HCT116 (cell line): ENCODE measurements around the gene SHC4. TPM values are rescaled to one million over a fixed set of nuclear protein-coding genes. Genes with fewer than 3 reads are reported as not detected.

ENCODE experiments used
- ATAC-seq: fragments of 200-7000 bp; cut with Tn5 transposase; 2 replicates; pipeline ENCODE4 v1.9.1; 2020; ENCODE audit warnings: mild to moderate bottlenecking, moderate library complexity
- BruUV-seq: library from RNA; stranded (reverse); fragments of 400-500 nt; replicated peaks from 2 replicates; lab custom pipeline; 2021; lab: Mats Ljungman, UMichigan
- CTCF ChIA-PET: fragments of 300-600 bp; sonication (Branson Sonifier 250); formaldehyde crosslinking; loops from one replicate; lab custom pipeline; 2021; ENCODE audit warnings: antibody characterized with exemption; lab: Charles Lee
- POLR2A ChIA-PET: fragments of 300-600, 350-600 bp; sonication (Branson Sonifier 250); formaldehyde crosslinking; loops from one replicate; lab custom pipeline; 2021; ENCODE audit warnings: antibody characterized with exemption; lab: Charles Lee
- RAD21 ChIA-PET, 2 experiments: fragments of 300-600 bp; sonication (Branson Sonifier 250); formaldehyde crosslinking; loops; one replicate each; lab custom pipeline; 2023; ENCODE audit warnings: low total read pairs in 2 of 2; ENCODE audit not compliant: uncharacterized antibody in 2 of 2, unreplicated experiment in 2 of 2, low non-redundant PET in 1 of 2; lab: Charles Lee
- DNase-seq: peaks from one replicate; pipeline ENCODE4 v3.0.0-alpha.2; 2010; ENCODE audit warnings: low read depth, low spot score
- H2AFZ ChIP-seq: fragments of 200-600 bp; shearing (Covaris generic), sonication (generic); 2 replicates; pipeline ENCODE4 v1.6.1; 2017; ENCODE audit warnings: low read depth, mixed run types, mixed read lengths, antibody characterized with exemption, low read length; ENCODE audit not compliant: poor library complexity, severe bottlenecking
- H3K27ac ChIP-seq: 2 replicates; pipeline ENCODE4 v1.5.1; 2012; ENCODE audit warnings: low read depth, low read length
- H3K27me3 ChIP-seq: fragments of 200-600 bp; sonication (generic); 2 replicates; pipeline ENCODE4 v1.6.1; 2016; ENCODE audit warnings: mixed run types, low read length, mixed read lengths; ENCODE audit not compliant: insufficient read depth
- H3K36me3 ChIP-seq, 2 experiments: fragments of 200-500 bp in 1 of 2; fragments of 200-600 bp in 1 of 2; sonication (Bioruptor generic) in 1 of 2; sonication (generic) in 1 of 2; 2 replicates each; pipeline versions ENCODE4 v1.5.1 to v1.6.1; 2014 to 2016; ENCODE audit warnings: low read length in 2 of 2, inconsistent platforms in 1 of 2, mixed read lengths in 1 of 2, mixed run types in 1 of 2; ENCODE audit not compliant: insufficient read depth in 2 of 2, control insufficient read depth in 1 of 2
- H3K4me1 ChIP-seq, 2 experiments: fragments of 200-600 bp in 1 of 2; sonication (generic) in 1 of 2; 2 replicates each; pipeline versions ENCODE4 v1.5.1 to v1.6.1; 2012 to 2017; ENCODE audit warnings: low read length in 2 of 2, inconsistent platforms in 1 of 2, mild to moderate bottlenecking in 1 of 2, mixed read lengths in 1 of 2, mixed run types in 1 of 2, moderate library complexity in 1 of 2; ENCODE audit not compliant: insufficient read depth in 2 of 2, control insufficient read depth in 1 of 2
- H3K4me2 ChIP-seq: fragments of 200-600 bp; sonication (generic); 2 replicates; pipeline ENCODE4 v1.6.1; 2017; ENCODE audit warnings: mixed run types, low read length, mixed read lengths
- H3K4me3 ChIP-seq, 2 experiments: fragments of 200-600 bp in 1 of 2; sonication (generic) in 1 of 2; replicated peaks in 1 of 2; 2 replicates each; pipeline ENCODE4 v1.5.1; 2011 to 2016; ENCODE audit warnings: low read length in 2 of 2, control low read depth in 1 of 2, low read depth in 1 of 2, mild to moderate bottlenecking in 1 of 2, mixed read lengths in 1 of 2, mixed run types in 1 of 2
- H3K79me2 ChIP-seq: fragments of 200-600 bp; sonication (generic); 2 replicates; pipeline ENCODE4 v1.6.1; 2017; ENCODE audit warnings: mild to moderate bottlenecking, mixed run types, low read length, moderate library complexity, mixed read lengths; ENCODE audit not compliant: insufficient read depth
- H3K9ac ChIP-seq: fragments of 200-600 bp; sonication (generic); 2 replicates; pipeline ENCODE4 v1.6.1; 2016; ENCODE audit warnings: low read length, mixed read lengths
- H3K9me2 ChIP-seq: fragments of 200-600 bp; sonication (generic), shearing (Covaris generic); 2 replicates; pipeline ENCODE4 v1.6.1; 2017; ENCODE audit warnings: mixed run types, mild to moderate bottlenecking, moderate library complexity; ENCODE audit not compliant: insufficient read depth
- H3K9me3 ChIP-seq, 2 experiments: fragments of 200-500 bp in 1 of 2; fragments of 200-600 bp in 1 of 2; sonication (Bioruptor generic) in 1 of 2; sonication (generic) in 1 of 2; 2 replicates each; pipeline ENCODE4 v1.6.1; 2014 to 2017; ENCODE audit warnings: low read length in 2 of 2, mixed read lengths in 2 of 2, inconsistent platforms in 1 of 2, low read depth in 1 of 2, mild to moderate bottlenecking in 1 of 2, mixed run types in 1 of 2, moderate library complexity in 1 of 2; ENCODE audit not compliant: control insufficient read depth in 1 of 2, insufficient read depth in 1 of 2
- H4K20me1 ChIP-seq: fragments of 200-600 bp; sonication (generic), shearing (Covaris generic); 2 replicates; pipeline ENCODE4 v1.6.1; 2017; ENCODE audit warnings: mixed run types, mild to moderate bottlenecking, moderate library complexity; ENCODE audit not compliant: insufficient read depth
- CBX3 ChIP-seq: IDR thresholded peaks from 2 replicates; pipeline ENCODE4 v1.6.1; 2012; ENCODE audit warnings: low read depth
- CEBPB ChIP-seq: IDR thresholded peaks from 2 replicates; pipeline ENCODE4 v1.6.1; 2012; ENCODE audit warnings: low read depth
- ELF1 ChIP-seq: IDR thresholded peaks from 2 replicates; pipeline ENCODE4 v1.6.1; 2012; ENCODE audit warnings: low read depth, borderline replicate concordance
- FOSL1 ChIP-seq: IDR thresholded peaks from 2 replicates; pipeline ENCODE4 v1.6.1; 2012; ENCODE audit warnings: low read depth
- JUND ChIP-seq: IDR thresholded peaks from 2 replicates; pipeline ENCODE4 v1.6.1; 2012
- POLR2AphosphoS5 ChIP-seq: IDR thresholded peaks from 2 replicates; pipeline ENCODE4 v1.6.1; 2011; ENCODE audit warnings: mild to moderate bottlenecking, low read depth, low read length, moderate library complexity
- SIN3A ChIP-seq: IDR thresholded peaks from 2 replicates; pipeline ENCODE4 v1.6.1; 2012; ENCODE audit warnings: low read depth
- SP1 ChIP-seq: IDR thresholded peaks from 2 replicates; pipeline ENCODE4 v1.6.1; 2012; ENCODE audit warnings: low read depth
- TCF7L2 ChIP-seq: IDR thresholded peaks from 2 replicates; pipeline ENCODE4 v1.7.0; 2011; ENCODE audit warnings: borderline replicate concordance, inconsistent platforms; ENCODE audit not compliant: insufficient read depth, insufficient read length; ENCODE audit errors: extremely low read depth
- YY1 ChIP-seq: IDR thresholded peaks from 2 replicates; pipeline ENCODE4 v1.6.1; 2011; ENCODE audit warnings: low read length, low read depth, moderate library complexity, mild to moderate bottlenecking; ENCODE audit not compliant: insufficient replicate concordance; ENCODE audit errors: extremely low read depth
- ZFX ChIP-seq: fragments of 450-650 bp; IDR thresholded peaks from 2 replicates; pipeline ENCODE4 v1.6.1; 2017
- ZNF274 ChIP-seq: fragments of 200-500 bp; sonication (Bioruptor generic); IDR thresholded peaks from 2 replicates; pipeline ENCODE4 v1.6.1; 2014; ENCODE audit warnings: mild to moderate bottlenecking, low read depth, low read length, inconsistent platforms
- intact Hi-C: fragments of 100-400 bp; cut with micrococcal nuclease; formaldehyde crosslinking; loops from 2 replicates; pipeline ENCODE4 v1.10.0; 2022
- total RNA-seq: library from RNA; stranded (reverse); gene quantifications from one replicate; pipeline ENCODE4 v1.2.1, GENCODE V29; 2021; ENCODE audit not compliant: unreplicated experiment
- TF ChIP-seq, protein P1 (sequence below), 3 experiments: fragments of 200-600 bp in 1 of 3; sonication (generic) in 1 of 3; IDR thresholded peaks in 2 of 3; conservative IDR thresholded peaks in 1 of 3; 2 replicates each; pipeline ENCODE4 v1.5.1; 2012 to 2017; ENCODE audit warnings: low read depth in 2 of 3, low read length in 2 of 3, antibody characterized with exemption in 1 of 3, borderline replicate concordance in 1 of 3, control low read depth in 1 of 3, mild to moderate bottlenecking in 1 of 3, mixed read lengths in 1 of 3, mixed run types in 1 of 3, moderate library complexity in 1 of 3; ENCODE audit not compliant: insufficient read depth in 1 of 3
- TF ChIP-seq, protein P2 (sequence below): IDR thresholded peaks from 2 replicates; pipeline ENCODE4 v1.6.1; 2012; ENCODE audit warnings: low read depth
- TF ChIP-seq, protein P3 (sequence below): IDR thresholded peaks from 2 replicates; pipeline ENCODE4 v1.6.1; 2012

SHC4 gene
- total RNA-seq, 1 experiment from 2014 or later: 0.44 TPM

DNA sequence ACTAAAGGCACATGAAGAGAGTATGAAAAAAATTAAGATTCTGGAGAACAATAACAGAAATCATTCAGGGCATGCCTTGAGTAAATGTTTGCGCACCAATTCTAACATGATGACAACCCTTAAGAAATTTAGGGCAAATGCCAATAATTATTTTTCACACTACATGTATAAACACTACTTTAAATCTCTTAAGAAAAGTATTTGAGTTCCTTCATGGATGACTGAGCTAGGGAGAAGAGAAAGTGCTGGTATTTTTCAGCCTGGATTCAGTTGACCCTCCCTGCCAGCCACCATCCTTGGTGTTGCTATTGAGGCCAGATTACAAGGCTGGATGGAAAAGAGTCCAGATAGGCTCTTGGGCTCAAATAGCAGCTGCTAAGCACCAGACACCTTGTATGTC is 93.8 kb downstream of the SHC4 start:
- CTCF ChIA-PET: no interaction called here
- Histone ChIP-seq H3K9me3 (no peaks in the 10 kb centered on the region), H3K27ac (no peak overlapping the region), H3K9me2 (no peaks in the 10 kb centered on the region), H3K4me1 (peaks cover 0 to 6% of the 10 kb centered on the region in 2 experiments; a peak in 3 of 4 replicates), H3K9ac (no peak overlapping the region), H4K20me1 (no peaks in the 10 kb centered on the region), H3K4me3 (no peak overlapping the region), H2AFZ (no peak overlapping the region), H3K27me3 (no peaks in the 10 kb centered on the region), H3K4me2 (no peak overlapping the region), H3K36me3 (no peaks in the 10 kb centered on the region), H3K79me2 (no peaks in the 10 kb centered on the region)
- BruUV-seq: no TSS peak
- DNase-seq (no peak), ATAC-seq (no peak)
- RAD21 ChIA-PET: no interaction called here
- intact Hi-C loops: loop anchor here (5.0 kb wide), 1 partner anchor 177 kb away; the partner anchor contains the start of gene SECISBP2L
- no peak for TF ChIP-seq CEBPB
- no peak for TF ChIP-seq ZNF274
- TF ChIP-seq, protein P1, sequence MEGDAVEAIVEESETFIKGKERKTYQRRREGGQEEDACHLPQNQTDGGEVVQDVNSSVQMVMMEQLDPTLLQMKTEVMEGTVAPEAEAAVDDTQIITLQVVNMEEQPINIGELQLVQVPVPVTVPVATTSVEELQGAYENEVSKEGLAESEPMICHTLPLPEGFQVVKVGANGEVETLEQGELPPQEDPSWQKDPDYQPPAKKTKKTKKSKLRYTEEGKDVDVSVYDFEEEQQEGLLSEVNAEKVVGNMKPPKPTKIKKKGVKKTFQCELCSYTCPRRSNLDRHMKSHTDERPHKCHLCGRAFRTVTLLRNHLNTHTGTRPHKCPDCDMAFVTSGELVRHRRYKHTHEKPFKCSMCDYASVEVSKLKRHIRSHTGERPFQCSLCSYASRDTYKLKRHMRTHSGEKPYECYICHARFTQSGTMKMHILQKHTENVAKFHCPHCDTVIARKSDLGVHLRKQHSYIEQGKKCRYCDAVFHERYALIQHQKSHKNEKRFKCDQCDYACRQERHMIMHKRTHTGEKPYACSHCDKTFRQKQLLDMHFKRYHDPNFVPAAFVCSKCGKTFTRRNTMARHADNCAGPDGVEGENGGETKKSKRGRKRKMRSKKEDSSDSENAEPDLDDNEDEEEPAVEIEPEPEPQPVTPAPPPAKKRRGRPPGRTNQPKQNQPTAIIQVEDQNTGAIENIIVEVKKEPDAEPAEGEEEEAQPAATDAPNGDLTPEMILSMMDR (IDR thresholded peaks at IDR 0.05 in 2 of 3, conservative IDR thresholded peaks at IDR 0.05 in 1 of 3; ENCODE audit: borderline replicate concordance in 1 of 3, insufficient read depth in 1 of 3, low read depth in 2 of 3, low read length in 2 of 3): no peak
- no peak for TF ChIP-seq TCF7L2
- no peak for TF ChIP-seq SP1
- TF ChIP-seq POLR2AphosphoS5: no peak
- no peak for TF ChIP-seq CBX3
- TF ChIP-seq, protein P2, sequence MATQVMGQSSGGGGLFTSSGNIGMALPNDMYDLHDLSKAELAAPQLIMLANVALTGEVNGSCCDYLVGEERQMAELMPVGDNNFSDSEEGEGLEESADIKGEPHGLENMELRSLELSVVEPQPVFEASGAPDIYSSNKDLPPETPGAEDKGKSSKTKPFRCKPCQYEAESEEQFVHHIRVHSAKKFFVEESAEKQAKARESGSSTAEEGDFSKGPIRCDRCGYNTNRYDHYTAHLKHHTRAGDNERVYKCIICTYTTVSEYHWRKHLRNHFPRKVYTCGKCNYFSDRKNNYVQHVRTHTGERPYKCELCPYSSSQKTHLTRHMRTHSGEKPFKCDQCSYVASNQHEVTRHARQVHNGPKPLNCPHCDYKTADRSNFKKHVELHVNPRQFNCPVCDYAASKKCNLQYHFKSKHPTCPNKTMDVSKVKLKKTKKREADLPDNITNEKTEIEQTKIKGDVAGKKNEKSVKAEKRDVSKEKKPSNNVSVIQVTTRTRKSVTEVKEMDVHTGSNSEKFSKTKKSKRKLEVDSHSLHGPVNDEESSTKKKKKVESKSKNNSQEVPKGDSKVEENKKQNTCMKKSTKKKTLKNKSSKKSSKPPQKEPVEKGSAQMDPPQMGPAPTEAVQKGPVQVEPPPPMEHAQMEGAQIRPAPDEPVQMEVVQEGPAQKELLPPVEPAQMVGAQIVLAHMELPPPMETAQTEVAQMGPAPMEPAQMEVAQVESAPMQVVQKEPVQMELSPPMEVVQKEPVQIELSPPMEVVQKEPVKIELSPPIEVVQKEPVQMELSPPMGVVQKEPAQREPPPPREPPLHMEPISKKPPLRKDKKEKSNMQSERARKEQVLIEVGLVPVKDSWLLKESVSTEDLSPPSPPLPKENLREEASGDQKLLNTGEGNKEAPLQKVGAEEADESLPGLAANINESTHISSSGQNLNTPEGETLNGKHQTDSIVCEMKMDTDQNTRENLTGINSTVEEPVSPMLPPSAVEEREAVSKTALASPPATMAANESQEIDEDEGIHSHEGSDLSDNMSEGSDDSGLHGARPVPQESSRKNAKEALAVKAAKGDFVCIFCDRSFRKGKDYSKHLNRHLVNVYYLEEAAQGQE: no peak
- no peak for TF ChIP-seq ELF1
- no peak for TF ChIP-seq ZFX
- TF ChIP-seq, protein P3, sequence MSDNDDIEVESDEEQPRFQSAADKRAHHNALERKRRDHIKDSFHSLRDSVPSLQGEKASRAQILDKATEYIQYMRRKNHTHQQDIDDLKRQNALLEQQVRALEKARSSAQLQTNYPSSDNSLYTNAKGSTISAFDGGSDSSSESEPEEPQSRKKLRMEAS: no peak
- TF ChIP-seq YY1: no peak
- no peak for TF ChIP-seq FOSL1
- TF ChIP-seq SIN3A: no peak
- TF ChIP-seq JUND: no peak
- POLR2A ChIA-PET: no interaction called here
